IMR-90 (cell line): ENCODE measurements around the gene LTC4S. TPM values are rescaled to one million over a fixed set of nuclear protein-coding genes. Genes with fewer than 3 reads are reported as not detected.

Source experiments
- ATAC-seq: fragments of 200-7000 bp; cut with Tn5 transposase; 2 replicates; pipeline ENCODE4 v1.9.1; 2020; ENCODE audit warnings: low read depth, mild to moderate bottlenecking, moderate library complexity
- BruUV-seq: library from RNA; stranded (reverse); fragments of 400-500 nt; replicated peaks from 2 replicates; lab custom pipeline; 2021; lab: Mats Ljungman, UMichigan
- CTCF ChIA-PET: fragments of 300-600 bp; formaldehyde crosslinking; extraction: SDS; loops from one replicate; lab custom pipeline; 2021; ENCODE audit warnings: antibody characterized with exemption; lab: Yijun Ruan, JAX
- POLR2A ChIA-PET: fragments of 300-600 bp; sonication (Branson Sonifier 250); formaldehyde crosslinking; loops from one replicate; lab custom pipeline; 2022; ENCODE audit warnings: antibody characterized with exemption; ENCODE audit not compliant: unreplicated experiment; lab: Charles Lee
- DNase-seq: peaks from one replicate; pipeline ENCODE4 v3.0.0; 2013
- H2AFZ ChIP-seq: replicated peaks from 2 replicates; pipeline ENCODE3; 2013; ENCODE audit warnings: low read length, mild to moderate bottlenecking; ENCODE audit not compliant: poor library complexity
- H2AK5ac ChIP-seq: 2 replicates; pipeline ENCODE4 v1.6.1; 2013; ENCODE audit warnings: low read depth, low read length, inconsistent platforms
- H2AK9ac ChIP-seq: replicated peaks from 2 replicates; pipeline ENCODE3; 2013; ENCODE audit warnings: mild to moderate bottlenecking, low read depth, low read length, moderate library complexity; ENCODE audit not compliant: poor library complexity
- H2BK120ac ChIP-seq: 2 replicates; pipeline ENCODE4 v1.6.1; 2013; ENCODE audit warnings: low read depth, low read length, inconsistent platforms
- H2BK15ac ChIP-seq: 3 replicates; pipeline ENCODE4 v1.6.1; 2013; ENCODE audit warnings: low read depth, low read length, inconsistent platforms
- H2BK20ac ChIP-seq: 2 replicates; pipeline ENCODE4 v1.6.1; 2013; ENCODE audit warnings: low read depth, mild to moderate bottlenecking, inconsistent platforms, low read length, moderate library complexity
- H2BK5ac ChIP-seq: 2 replicates; pipeline ENCODE4 v1.6.1; 2013; ENCODE audit warnings: mild to moderate bottlenecking, low read depth, low read length, inconsistent platforms; ENCODE audit not compliant: poor library complexity, severe bottlenecking
- H3K14ac ChIP-seq: replicated peaks from 2 replicates; pipeline ENCODE4 v1.6.1; 2013; ENCODE audit warnings: low read depth, low read length, inconsistent platforms
- H3K18ac ChIP-seq: 2 replicates; pipeline ENCODE4 v1.6.1; 2013; ENCODE audit warnings: low read depth, low read length, control low read depth
- H3K23ac ChIP-seq: 2 replicates; pipeline ENCODE4 v1.6.1; 2013; ENCODE audit warnings: low read depth, low read length, inconsistent platforms
- H3K27ac ChIP-seq: 2 replicates; pipeline ENCODE4 v1.5.1; 2013; ENCODE audit warnings: mild to moderate bottlenecking, control low read depth, low read length; ENCODE audit not compliant: insufficient read depth
- H3K27me3 ChIP-seq: 2 replicates; pipeline ENCODE4 v1.6.1; 2013; ENCODE audit warnings: low read length; ENCODE audit not compliant: control insufficient read depth, insufficient read depth
- H3K36me3 ChIP-seq: 2 replicates; pipeline ENCODE4 v1.6.1; 2013; ENCODE audit warnings: low read length, mixed read lengths; ENCODE audit not compliant: control insufficient read depth, insufficient read depth
- H3K4ac ChIP-seq: 2 replicates; pipeline ENCODE4 v1.6.1; 2013; ENCODE audit warnings: low read depth, low read length, inconsistent platforms
- H3K4me1 ChIP-seq: 2 replicates; pipeline ENCODE4 v1.6.1; 2013; ENCODE audit warnings: low read length, mixed read lengths; ENCODE audit not compliant: control insufficient read depth, insufficient read depth
- H3K4me2 ChIP-seq: 2 replicates; pipeline ENCODE4 v1.6.1; 2013; ENCODE audit warnings: low read depth, mild to moderate bottlenecking, control low read depth, low read length, moderate library complexity
- H3K4me3 ChIP-seq: 2 replicates; pipeline ENCODE4 v1.5.1; 2013; ENCODE audit warnings: low read depth, mild to moderate bottlenecking, control low read depth, low read length, moderate library complexity; ENCODE audit not compliant: insufficient read depth
- H3K56ac ChIP-seq: 2 replicates; pipeline ENCODE4 v1.6.1; 2013; ENCODE audit warnings: low read length, inconsistent platforms; ENCODE audit not compliant: insufficient read depth; ENCODE audit errors: extremely low read depth
- H3K79me1 ChIP-seq, 2 experiments: 2 replicates each; pipeline ENCODE4 v1.6.1; 2013; ENCODE audit warnings: low read length in 2 of 2, inconsistent platforms in 1 of 2, low read depth in 1 of 2
- H3K9ac ChIP-seq: 2 replicates; pipeline ENCODE4 v1.6.1; 2013; ENCODE audit warnings: low read depth, low read length, control low read depth
- H3K9me1 ChIP-seq: 2 replicates; pipeline ENCODE4 v1.6.1; 2013; ENCODE audit warnings: low read length, inconsistent platforms; ENCODE audit not compliant: insufficient read depth
- H3K9me3 ChIP-seq: 2 replicates; pipeline ENCODE4 v1.6.1; 2013; ENCODE audit warnings: low read length; ENCODE audit not compliant: control insufficient read depth, insufficient read depth
- H4K20me1 ChIP-seq: 2 replicates; pipeline ENCODE4 v1.6.1; 2013; ENCODE audit warnings: low read length, inconsistent platforms; ENCODE audit not compliant: insufficient read depth
- H4K5ac ChIP-seq: 2 replicates; pipeline ENCODE4 v1.6.1; 2013; ENCODE audit warnings: mild to moderate bottlenecking, low read depth, low read length, control low read depth
- H4K8ac ChIP-seq, 2 experiments: 2 replicates each; pipeline ENCODE4 v1.6.1; 2013; ENCODE audit warnings: low read depth in 2 of 2, low read length in 2 of 2, control low read depth in 1 of 2, inconsistent platforms in 1 of 2
- H4K91ac ChIP-seq: 2 replicates; pipeline ENCODE4 v1.6.1; 2013; ENCODE audit warnings: low read depth, low read length, inconsistent platforms; ENCODE audit not compliant: insufficient read depth
- BHLHE40 ChIP-seq: fragments of 150-350 bp; IDR thresholded peaks from 2 replicates; pipeline ENCODE4 v1.6.1; 2016; ENCODE audit warnings: mild to moderate bottlenecking, low read depth, low read length
- CEBPB ChIP-seq: IDR thresholded peaks from 2 replicates; pipeline ENCODE4 v1.6.1; 2012; ENCODE audit warnings: low read depth, low read length, improper control_type of control experiment
- CHD1 ChIP-seq: IDR thresholded peaks from 2 replicates; pipeline ENCODE4 v1.6.1; 2012; ENCODE audit warnings: low read depth, low read length, improper control_type of control experiment
- CTCF ChIP-seq: conservative IDR thresholded peaks from 2 replicates; pipeline ENCODE4 v1.5.1; 2012; ENCODE audit warnings: mild to moderate bottlenecking, low read depth, low read length, improper control_type of control experiment
- FOS ChIP-seq: fragments of 150-350 bp; IDR thresholded peaks from 2 replicates; pipeline ENCODE4 v1.6.1; 2016; ENCODE audit warnings: low read depth, low read length
- MAFK ChIP-seq: IDR thresholded peaks from 2 replicates; pipeline ENCODE4 v1.6.1; 2012; ENCODE audit warnings: low read depth, low read length, improper control_type of control experiment
- MAZ ChIP-seq: IDR thresholded peaks from 2 replicates; pipeline ENCODE4 v1.6.1; 2012; ENCODE audit warnings: low read depth, mild to moderate bottlenecking, low read length, improper control_type of control experiment, moderate library complexity, borderline replicate concordance
- MXI1 ChIP-seq: IDR thresholded peaks from 2 replicates; pipeline ENCODE4 v1.6.1; 2012; ENCODE audit warnings: low read depth, mild to moderate bottlenecking, low read length, moderate library complexity, borderline replicate concordance
- NFE2L2 ChIP-seq: fragments of 150-350 bp; IDR thresholded peaks from 2 replicates; pipeline ENCODE4 v1.6.1; 2016; ENCODE audit warnings: low read depth, mild to moderate bottlenecking, low read length
- POLR2A ChIP-seq: IDR thresholded peaks from 2 replicates; pipeline ENCODE4 v1.6.1; 2012; ENCODE audit warnings: mild to moderate bottlenecking, low read depth, low read length
- RAD21 ChIP-seq: IDR thresholded peaks from 2 replicates; pipeline ENCODE4 v1.6.1; 2012; ENCODE audit warnings: low read length, improper control_type of control experiment
- RCOR1 ChIP-seq: IDR thresholded peaks from 2 replicates; pipeline ENCODE4 v1.6.1; 2012; ENCODE audit warnings: mild to moderate bottlenecking, low read length, improper control_type of control experiment; ENCODE audit not compliant: insufficient replicate concordance
- RFX5 ChIP-seq: IDR thresholded peaks from 2 replicates; pipeline ENCODE4 v1.8.0; 2012; ENCODE audit warnings: low read depth, mild to moderate bottlenecking, low read length, moderate library complexity
- SMC3 ChIP-seq: fragments of 150-350 bp; IDR thresholded peaks from 2 replicates; pipeline ENCODE4 v1.6.1; 2016; ENCODE audit warnings: low read depth, mild to moderate bottlenecking, antibody characterized with exemption, low read length, moderate library complexity
- USF2 ChIP-seq: fragments of 150-350 bp; IDR thresholded peaks from 2 replicates; pipeline ENCODE4 v1.6.1; 2017; ENCODE audit warnings: mild to moderate bottlenecking, antibody characterized with exemption, low read length, low read depth
- WGBS, 2 experiments: methylation state at CpG; one replicate each; pipeline versions ENCODE4 v1.1.5 to v1.1.7; 2013; ENCODE audit warnings: missing lambda C conversion rate in 2 of 2; ENCODE audit not compliant: insufficient read length in 1 of 2; ENCODE audit errors: extremely low coverage in 2 of 2; 5-methylcytosine and 5-hydroxymethylcytosine counted together
- dilution Hi-C: fragments of 300-500 bp; cut with HindIII; formaldehyde crosslinking; loops from one replicate; pipeline ENCODE4 v1.14.3; 2018; ENCODE audit warnings: low sequenced_read_pairs; ENCODE audit not compliant: unreplicated experiment
- in situ Hi-C: fragments of 300-500 bp; cut with MboI; formaldehyde crosslinking; loops from 3 replicates; pipeline ENCODE4 v1.14.3; 2019; ENCODE audit warnings: low sequenced_read_pairs, inconsistent platforms, mixed read lengths
- intact Hi-C: fragments of 100-400 bp; cut with micrococcal nuclease; formaldehyde crosslinking; loops from 2 replicates; pipeline ENCODE4 v1.10.0; 2022
- polyA plus RNA-seq, 3 experiments: library from polyadenylated mRNA; depleted of rRNA; stranded (reverse); fragments of >200 nt; gene quantifications; 2 replicates each; pipeline ENCODE4 v1.2.3, GENCODE V29; 2012; ENCODE audit warnings: low replicate concordance in 1 of 3
- total RNA-seq: library from RNA; depleted of rRNA; stranded (reverse); fragments of >200 nt; gene quantifications from 2 replicates; pipeline ENCODE4 v1.2.3, GENCODE V29; 2012
- TF ChIP-seq, protein P1 (sequence below): fragments of 150-350 bp; IDR thresholded peaks from 2 replicates; pipeline ENCODE4 v1.6.1; 2016; ENCODE audit warnings: low read depth, mild to moderate bottlenecking, low read length, moderate library complexity, borderline replicate concordance

The LTC4S gene
- total and polyA plus RNA-seq, 2 of the 4 experiments (the other 2 are of a cell fraction) = 0.72 TPM; not detected in 1

DNA sequence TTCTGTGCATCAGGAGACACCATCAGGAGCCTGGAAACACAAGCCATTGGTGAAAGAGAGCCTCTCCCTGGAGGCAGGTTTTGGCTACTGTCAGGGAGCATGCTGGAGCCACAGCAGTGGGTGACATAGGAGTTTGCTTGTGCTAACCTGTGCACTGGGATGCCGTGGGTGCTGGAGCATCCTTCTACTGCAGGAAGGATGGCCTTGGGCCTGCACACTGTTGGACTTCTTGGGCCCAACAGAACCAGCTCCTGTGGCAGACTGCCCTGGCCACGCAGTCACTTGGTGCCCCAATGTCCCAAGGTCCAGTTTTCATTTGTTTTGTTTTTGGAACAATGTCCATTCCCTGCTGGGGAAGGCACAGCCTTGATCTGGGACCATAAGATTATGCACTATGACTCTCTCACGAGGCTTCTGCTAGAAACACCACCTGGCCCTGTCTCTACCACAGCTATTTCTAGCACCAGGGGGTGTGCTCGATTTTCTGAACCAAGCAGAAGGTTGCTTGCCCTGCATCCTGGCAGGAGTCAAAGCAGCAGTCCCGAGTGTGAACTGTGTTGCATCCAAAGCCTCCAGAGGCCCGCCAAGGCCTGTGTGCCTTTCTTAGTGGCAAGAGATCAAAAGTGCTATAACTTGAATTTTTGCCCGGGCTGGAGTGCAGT lies 5.5 kb upstream of the LTC4S start:
- Histone ChIP-seq H3K27me3 (no peaks in the 10 kb centered on the region), H3K79me1 (no peaks in the 10 kb centered on the region), H3K4me3 (no peak overlapping the region), H3K27ac (no peak overlapping the region), H3K18ac (no peak overlapping the region), H3K9me3 (no peaks in the 10 kb centered on the region), H4K91ac (no peak overlapping the region), H3K4ac (no peak overlapping the region), H2BK20ac (no peak overlapping the region), H3K9ac (no peak overlapping the region), H3K36me3 (no peaks in the 10 kb centered on the region), H4K20me1 (no peaks in the 10 kb centered on the region), H4K5ac (no peak overlapping the region), H2AK5ac (no peak overlapping the region), H3K9me1 (no peaks in the 10 kb centered on the region), H3K4me1 (no peaks in the 10 kb centered on the region), H3K56ac (no peak overlapping the region), H3K14ac (no peak overlapping the region), H2BK5ac (no peak overlapping the region), H2BK15ac (no peak overlapping the region), H3K23ac (no peak overlapping the region), H2AK9ac (no peak overlapping the region), H2BK120ac (no peak overlapping the region), H3K4me2 (no peak overlapping the region), H4K8ac (no peak overlapping the region), H2AFZ (no peak overlapping the region)
- 94% methylated on average over 5 of the region's 7 CpGs; no CpG with 5 or more reads in 1 of the 2 experiments for WGBS, 2 experiments
- in situ Hi-C loops (no loop called here), dilution Hi-C loops (no loop called here), intact Hi-C loops (no loop called here)
- ChIA-PET POLR2A (no interaction called here), CTCF (no interaction called here)
- BruUV-seq = no TSS peak
- no peak for TF ChIP-seq SMC3
- TF ChIP-seq CEBPB = no peak
- TF ChIP-seq MXI1 = no peak
- no peak for TF ChIP-seq NFE2L2
- no peak for TF ChIP-seq RFX5
- TF ChIP-seq MAFK = no peak
- TF ChIP-seq, protein P1, sequence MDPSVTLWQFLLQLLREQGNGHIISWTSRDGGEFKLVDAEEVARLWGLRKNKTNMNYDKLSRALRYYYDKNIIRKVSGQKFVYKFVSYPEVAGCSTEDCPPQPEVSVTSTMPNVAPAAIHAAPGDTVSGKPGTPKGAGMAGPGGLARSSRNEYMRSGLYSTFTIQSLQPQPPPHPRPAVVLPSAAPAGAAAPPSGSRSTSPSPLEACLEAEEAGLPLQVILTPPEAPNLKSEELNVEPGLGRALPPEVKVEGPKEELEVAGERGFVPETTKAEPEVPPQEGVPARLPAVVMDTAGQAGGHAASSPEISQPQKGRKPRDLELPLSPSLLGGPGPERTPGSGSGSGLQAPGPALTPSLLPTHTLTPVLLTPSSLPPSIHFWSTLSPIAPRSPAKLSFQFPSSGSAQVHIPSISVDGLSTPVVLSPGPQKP = no peak
- no peak for TF ChIP-seq FOS
- no peak for TF ChIP-seq CHD1
- no peak for TF ChIP-seq POLR2A
- TF ChIP-seq BHLHE40 = no peak
- no peak for TF ChIP-seq RAD21
- TF ChIP-seq CTCF = no peak
- TF ChIP-seq MAZ = no peak
- no peak for TF ChIP-seq USF2
- TF ChIP-seq RCOR1 = no peak
- ATAC-seq (no peak), DNase-seq (no peak)
